GM23338 (cell line): ENCODE results near the gene ABCC6. TPM values are rescaled to one million over a fixed set of nuclear protein-coding genes. Genes with fewer than 3 reads are reported as not detected.

Source experiments
- ATAC-seq: fragments of 200-7000 bp; cut with Tn5 transposase; 3 replicates; pipeline ENCODE4 v1.9.1; 2020
- DNase-seq: peaks from one replicate; pipeline ENCODE4 v3.0.0-alpha.2; 2015; ENCODE audit warnings: low spot score
- H2AFZ ChIP-seq: fragments of 200-600 bp; sonication (generic); 2 replicates; pipeline ENCODE4 v1.8.0; 2016; ENCODE audit warnings: antibody characterized with exemption, mild to moderate bottlenecking, moderate library complexity
- H3F3A ChIP-seq: fragments of 200-600 bp; sonication (generic); replicated peaks from 2 replicates; pipeline ENCODE4 v1.8.0; 2017; ENCODE audit warnings: antibody characterized with exemption, mixed run types, low read depth
- H3K27ac ChIP-seq: fragments of 200-600 bp; sonication (generic); 2 replicates; pipeline ENCODE4 v1.6.1; 2016; ENCODE audit warnings: low read depth
- H3K27me3 ChIP-seq: fragments of 200-600 bp; sonication (generic); 2 replicates; pipeline ENCODE4 v1.8.0; 2016; ENCODE audit warnings: mild to moderate bottlenecking, mixed run types, moderate library complexity; ENCODE audit not compliant: insufficient read depth
- H3K36me3 ChIP-seq: fragments of 200-600 bp; sonication (generic); 2 replicates; pipeline ENCODE4 v1.8.0; 2016; ENCODE audit warnings: mild to moderate bottlenecking; ENCODE audit not compliant: insufficient read depth
- H3K4me1 ChIP-seq: fragments of 200-600 bp; sonication (generic); 2 replicates; pipeline ENCODE4 v1.8.0; 2016; ENCODE audit warnings: mild to moderate bottlenecking, moderate library complexity; ENCODE audit not compliant: insufficient read depth
- H3K4me2 ChIP-seq: fragments of 200-600 bp; sonication (generic); 2 replicates; pipeline ENCODE4 v1.7.1; 2017; ENCODE audit warnings: mixed run types
- H3K4me3 ChIP-seq: fragments of 200-600 bp; sonication (generic); 2 replicates; pipeline ENCODE4 v1.6.1; 2016; ENCODE audit warnings: mixed run types
- H3K79me2 ChIP-seq: fragments of 200-600 bp; sonication (generic); replicated peaks from 2 replicates; pipeline ENCODE4 v1.8.0; 2017; ENCODE audit warnings: mild to moderate bottlenecking; ENCODE audit not compliant: insufficient read depth
- H3K9me2 ChIP-seq: fragments of 200-600 bp; sonication (generic); 2 replicates; pipeline ENCODE4 v1.8.0; 2017; ENCODE audit not compliant: insufficient read depth
- H4K20me1 ChIP-seq: fragments of 200-600 bp; sonication (generic); replicated peaks from 2 replicates; pipeline ENCODE4 v1.8.0; 2017; ENCODE audit warnings: mild to moderate bottlenecking; ENCODE audit not compliant: insufficient read depth
- H3K27ac Mint-ChIP-seq: 2 replicates; pipeline ENCODE4 v1.8.0; 2020; ENCODE audit warnings: inconsistent platforms, mild to moderate bottlenecking, moderate library complexity, mixed read lengths
- H3K27me3 Mint-ChIP-seq: 3 replicates; pipeline ENCODE4 v1.8.0; 2022; ENCODE audit warnings: low read depth, mild to moderate bottlenecking, moderate library complexity, mixed read lengths, inconsistent platforms; ENCODE audit not compliant: insufficient read depth, poor library complexity
- H3K36me3 Mint-ChIP-seq: 3 replicates; pipeline ENCODE4 v1.8.0; 2021; ENCODE audit warnings: low read depth, mild to moderate bottlenecking, inconsistent platforms, moderate library complexity, mixed read lengths
- H3K4me1 Mint-ChIP-seq: 3 replicates; pipeline ENCODE4 v1.8.0; 2020; ENCODE audit warnings: mild to moderate bottlenecking, inconsistent platforms, mixed read lengths
- H3K4me3 Mint-ChIP-seq: 3 replicates; pipeline ENCODE4 v1.8.0; 2021; ENCODE audit warnings: moderate library complexity, mild to moderate bottlenecking, inconsistent platforms, mixed read lengths
- H3K9me3 Mint-ChIP-seq: 3 replicates; pipeline ENCODE4 v1.8.0; 2020; ENCODE audit warnings: moderate library complexity, mild to moderate bottlenecking, inconsistent platforms, mixed read lengths
- CREB1 ChIP-seq: fragments of 250-450 bp; sonication (Bioruptor Pico); IDR thresholded peaks from 2 replicates; pipeline ENCODE4 v1.5.0; 2020; ENCODE audit warnings: low read depth, mild to moderate bottlenecking, moderate library complexity
- CTCF ChIP-seq, 2 experiments: fragments of 200-600 bp in 1 of 2; sonication (generic) in 1 of 2; conservative IDR thresholded peaks; 2 replicates each; pipeline versions ENCODE4 v1.5.1 to v1.6.1; 2016 to 2017; ENCODE audit warnings: antibody characterized with exemption in 2 of 2, low read depth in 2 of 2, mild to moderate bottlenecking in 2 of 2, moderate library complexity in 1 of 2
- ETS1 ChIP-seq: IDR thresholded peaks from 2 replicates; pipeline ENCODE4 v1.6.1; 2016; ENCODE audit warnings: antibody characterized with exemption
- EZH2 ChIP-seq: fragments of 200-600 bp; sonication (generic); IDR thresholded peaks from one replicate; pipeline ENCODE4 v1.8.0; 2017; ENCODE audit warnings: antibody characterized with exemption, mild to moderate bottlenecking, low read depth; ENCODE audit not compliant: unreplicated experiment
- EZH2phosphoT487 ChIP-seq: fragments of 200-600 bp; sonication (generic); IDR thresholded peaks from one replicate; pipeline ENCODE4 v1.8.1; 2018; ENCODE audit warnings: antibody characterized with exemption; ENCODE audit not compliant: unreplicated experiment
- JUNB ChIP-seq: IDR thresholded peaks from one replicate; pipeline ENCODE4 v1.6.1; 2016; ENCODE audit warnings: antibody characterized with exemption; ENCODE audit not compliant: unreplicated experiment
- NANOG ChIP-seq: IDR thresholded peaks from 2 replicates; pipeline ENCODE4 v1.6.1; 2016; ENCODE audit warnings: antibody characterized with exemption, borderline replicate concordance
- POLR2AphosphoS5 ChIP-seq: IDR thresholded peaks from 2 replicates; pipeline ENCODE4 v1.6.1; 2016; ENCODE audit warnings: antibody characterized with exemption, low read depth
- REST ChIP-seq: IDR thresholded peaks from one replicate; pipeline ENCODE4 v1.6.1; 2018; ENCODE audit warnings: antibody characterized with exemption; ENCODE audit not compliant: unreplicated experiment
- STAT1 ChIP-seq: IDR thresholded peaks from one replicate; pipeline ENCODE4 v1.6.1; 2016; ENCODE audit warnings: antibody characterized with exemption; ENCODE audit not compliant: unreplicated experiment
- ZNF114 ChIP-seq: fragments of 250-450 bp; sonication (Bioruptor Pico); IDR thresholded peaks from 2 replicates; pipeline ENCODE4 v1.5.0; 2020; ENCODE audit warnings: mild to moderate bottlenecking, moderate library complexity
- ZNF331 ChIP-seq: fragments of 250-450 bp; sonication (Bioruptor Pico); IDR thresholded peaks from 2 replicates; pipeline ENCODE4 v1.5.0; 2020; ENCODE audit warnings: low read depth, mild to moderate bottlenecking, moderate library complexity
- ZNF462 ChIP-seq: fragments of 250-450 bp; sonication (Bioruptor Pico); IDR thresholded peaks from 2 replicates; pipeline ENCODE4 v1.5.0; 2020; ENCODE audit warnings: mild to moderate bottlenecking, moderate library complexity
- polyA plus RNA-seq: library from polyadenylated mRNA; unstranded; fragments of >200 nt; fragmentation: Nextera tagmentation; extraction: Ambion mirVana; gene quantifications from 2 replicates; pipeline ENCODE4 v1.2.1, GENCODE V29; 2016
- total RNA-seq: library from RNA; depleted of rRNA; stranded (reverse); fragments of >200 nt; shearing (Covaris generic); gene quantifications from 2 replicates; pipeline ENCODE4 v1.2.3, GENCODE V29; 2014

The ABCC6 gene
- total and polyA plus RNA-seq, 2 experiments from 2014 or later = 0.73 to 2.8 TPM

- Histone ChIP-seq H3F3A (0 out of 2 replicates have a peak, but pooled peaks cover 5% of the 10 kb centered on the region), H3K4me3 (no peak overlapping the region), H3K36me3 (peaks cover 30% of the 10 kb centered on the region), H4K20me1 (peaks cover 8% of the 10 kb centered on the region; the same call in 1 of the 2 replicates), H3K27ac (no peak overlapping the region), H3K4me2 (no peak overlapping the region), H2AFZ (no peak overlapping the region), H3K9me2 (no peaks in the 10 kb centered on the region), H3K27me3 (no peaks in the 10 kb centered on the region), H3K79me2 (no peaks in the 10 kb centered on the region), H3K4me1 (0 out of 2 replicates have a peak, but pooled peaks cover 4% of the 10 kb centered on the region)
- DNase-seq (no peak), ATAC-seq (no peak)
- no peak overlapping the region for H3K27ac Mint-ChIP-seq
- H3K4me1 Mint-ChIP-seq = peaks cover 14% of the 10 kb centered on the region
- H3K27me3 Mint-ChIP-seq = peaks cover 16% of the 10 kb centered on the region
- H3K36me3 Mint-ChIP-seq = peaks cover 70% of the 10 kb centered on the region
- H3K4me3 Mint-ChIP-seq = no peak overlapping the region
- TF ChIP-seq STAT1 = no peak
- TF ChIP-seq REST = no peak
- TF ChIP-seq EZH2phosphoT487 = no peak
- TF ChIP-seq ZNF331 (CRISPR knock-in tag) = no peak
- no peak for TF ChIP-seq CTCF (conservative IDR thresholded peaks at IDR 0.05; ENCODE audit: low read depth in 2 of 2)
- no peak for TF ChIP-seq POLR2AphosphoS5
- TF ChIP-seq ZNF114 (CRISPR knock-in tag) = no peak
- TF ChIP-seq CREB1 (CRISPR knock-in tag) = no peak
- no peak for TF ChIP-seq EZH2
- TF ChIP-seq JUNB = no peak
- no peak for TF ChIP-seq NANOG
- TF ChIP-seq ETS1 = no peak
- TF ChIP-seq ZNF462 (CRISPR knock-in tag) = no peak
- H3K9me3 Mint-ChIP-seq = no peaks in the 10 kb centered on the region
Measured at GRCh38 chr16:16140537-16140936, 82.8 kb downstream of the ABCC6 start.
